GM18508 (cell line): ENCODE results near the gene CAPG.
"Not testable (repeated sequence)": the region's sequence is repeated elsewhere in the genome, so short reads cannot be mapped to it uniquely, and the experiment has no call there.

Experiments
- ATAC-seq: cut with Tn5 transposase; IDR thresholded peaks from one replicate; pipeline ENCODE4 v1.9.1; 2021; ENCODE audit warnings: moderate number of reproducible peaks; ENCODE audit not compliant: insufficient read depth, unreplicated experiment

Gene CAPG

GRCh38 chr2:85399183-85399455 lies 11.0 kb downstream of the CAPG start:
- ATAC-seq = no peak

- no peak for ATAC-seq
These were observed 11.6 kb downstream of the CAPG start for GRCh38 chr2:85398426-85399182.

- ATAC-seq = no peak
These were observed 12.2 kb downstream of the CAPG start for GRCh38 chr2:85397925-85398331.

- ATAC-seq = no peak
These were observed 13.4 kb downstream of the CAPG start for GRCh38 chr2:85396531-85397470.

GRCh38 chr2:85395912-85396475 lies 14.2 kb downstream of the CAPG start:
- ATAC-seq = no peak

- no peak for ATAC-seq
These were observed 15.2 kb downstream of the CAPG start for GRCh38 chr2:85394976-85395375.

- ATAC-seq = no peak
These were observed 15.9 kb downstream of the CAPG start for GRCh38 chr2:85394261-85394681.

- ATAC-seq = no peak
These were observed 16.3 kb downstream of the CAPG start for GRCh38 chr2:85393836-85394235.

GRCh38 chr2:85390941-85391669 lies 19.1 kb downstream of the CAPG start:
- no peak for ATAC-seq

GRCh38 chr2:85388878-85389538 lies 21.2 kb downstream of the CAPG start:
- no peak for ATAC-seq

GRCh38 chr2:85387754-85388153 lies 22.4 kb downstream of the CAPG start:
- ATAC-seq = no peak

GRCh38 chr2:85385746-85386145 lies 24.4 kb downstream of the CAPG start:
- no peak for ATAC-seq

GRCh38 chr2:85383850-85384249 lies 26.3 kb downstream of the CAPG start:
- no peak for ATAC-seq

GRCh38 chr2:85383151-85383550 lies 27.0 kb downstream of the CAPG start:
- not testable (repeated sequence) for ATAC-seq

- no peak for ATAC-seq
These were observed 30.1 kb downstream of the CAPG start for GRCh38 chr2:85380048-85380447.

- no peak for ATAC-seq
These were observed 31.9 kb downstream of the CAPG start for GRCh38 chr2:85378257-85378656.

- ATAC-seq = no peak
These were observed 33.1 kb downstream of the CAPG start for GRCh38 chr2:85377083-85377482.

GRCh38 chr2:85376291-85377065 lies 33.7 kb downstream of the CAPG start:
- no peak for ATAC-seq

- no peak for ATAC-seq
These were observed 39.1 kb downstream of the CAPG start for GRCh38 chr2:85371045-85371444.
